GM12872 (cell line): ENCODE measurements around the gene LOXL3.

Experiments used
- CTCF ChIP-seq: IDR thresholded peaks from 3 replicates; pipeline ENCODE4 v1.5.1; 2011; ENCODE audit warnings: low read depth, mild to moderate bottlenecking, low read length, moderate library complexity; ENCODE audit not compliant: insufficient read depth

LOXL3 gene

GRCh38 chr2:74516650-74517049 is 37.1 kb downstream of the LOXL3 start:
- TF ChIP-seq CTCF = no peak

GRCh38 chr2:74515981-74516633 is 37.6 kb downstream of the LOXL3 start:
- TF ChIP-seq CTCF = no peak

GRCh38 chr2:74515271-74515980 is 38.3 kb downstream of the LOXL3 start:
- TF ChIP-seq CTCF = no peak

GRCh38 chr2:74514368-74515270 is 39.1 kb downstream of the LOXL3 start, which contains the start of gene TLX2:
TLX2 (plus strand) TSS chr2:74514450; CDS start chr2:74514807, 357 bp downstream.
- no peak for TF ChIP-seq CTCF

GRCh38 chr2:74513605-74514367 is 40.0 kb downstream of the LOXL3 start:
- no peak for TF ChIP-seq CTCF

GRCh38 chr2:74512744-74513604 is 40.8 kb downstream of the LOXL3 start:
- no peak for TF ChIP-seq CTCF
